ENCODE measurements around the gene PIP4K2A. TPM values are rescaled to one million over a fixed set of nuclear protein-coding genes. Genes with fewer than 3 reads are reported as not detected.

The PIP4K2A gene
- total and polyA plus RNA-seq, 5 experiments from 2014 or later: 54.3 to 169 (median 77.5) TPM

DNA sequence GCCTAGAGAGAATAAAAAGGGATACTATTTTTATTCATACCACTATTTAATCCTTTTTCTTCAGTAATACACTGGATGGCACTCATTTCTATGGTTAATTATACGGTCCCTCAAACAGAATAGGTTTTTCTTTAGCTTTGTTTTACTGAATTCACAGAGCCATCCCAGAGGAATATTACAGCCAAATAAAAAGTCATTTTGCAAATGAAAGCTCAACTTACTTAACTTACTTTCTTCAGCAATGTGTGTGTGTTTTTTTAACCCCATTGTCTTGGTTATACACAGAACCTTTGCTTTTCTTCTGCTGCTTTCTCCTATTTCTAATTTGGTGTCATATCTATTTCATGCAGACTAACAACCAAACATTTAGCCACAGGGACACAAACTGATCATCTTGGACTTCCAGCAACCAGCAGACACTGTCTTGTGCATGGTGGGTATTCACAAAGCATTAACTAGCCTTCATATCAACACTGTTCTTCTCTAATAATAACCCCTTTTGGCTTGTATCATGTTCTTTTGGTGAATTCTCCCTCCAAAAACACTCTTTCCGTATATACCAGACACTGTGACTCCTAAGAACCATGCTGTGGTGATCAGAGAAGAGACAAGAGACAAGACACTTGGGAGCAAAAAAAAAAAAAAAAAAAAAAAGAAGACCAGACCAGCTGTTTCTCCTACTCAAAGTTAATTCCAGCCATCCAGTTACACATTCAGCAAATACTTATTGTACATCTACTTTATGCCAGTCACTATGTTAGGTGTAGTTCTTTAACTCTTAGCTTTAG, 40.4 kb downstream of the PIP4K2A start:
- H3K4me1 Mint-ChIP-seq: peaks cover 44 to 98% (median 92%) of the 10 kb centered on the region in 4 donors
- H3K36me3 Mint-ChIP-seq: peaks cover 0 to 3% (median 3%) of the 10 kb centered on the region in 3 donors
- no peaks in the 10 kb centered on the region for H3K9me3 Mint-ChIP-seq
- DNase-seq (no peak), ATAC-seq (no peak)
- H3K4me3 Mint-ChIP-seq: peak overlapping the region in 7 of 10 donors; percentile 20 to 74 (median 47)
- no peaks in the 10 kb centered on the region for H3K27me3 Mint-ChIP-seq
- H3K27ac Mint-ChIP-seq: peak overlapping the region; percentile 45 to 93 (median 80)
- POLR2A ChIA-PET: interaction anchor here (1.0 to 10.5 kb wide), 3 partner anchors 9 to 57 kb away, joined by 4 to 71 read pairs (median 5); no protein-coding TSS in a partner anchor

DNA sequence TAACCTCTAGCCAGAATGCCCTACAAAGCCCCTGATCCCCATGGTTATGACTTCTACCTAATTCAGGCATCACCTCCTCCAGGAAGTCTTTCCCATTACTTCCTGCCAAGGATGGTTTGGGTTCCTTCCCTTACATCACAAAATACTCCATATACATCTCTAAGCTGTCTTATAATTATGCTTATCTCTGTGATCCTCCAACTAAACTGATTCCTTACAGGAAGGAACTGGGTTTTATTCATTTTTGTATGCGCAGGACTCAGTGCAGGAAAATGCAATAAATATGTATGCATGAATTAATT, 41.3 kb downstream of the PIP4K2A start:
- Mint-ChIP-seq H3K4me1 (peaks cover 46 to 99% (median 94%) of the 10 kb centered on the region in 4 donors), H3K27me3 (no peaks in the 10 kb centered on the region), H3K27ac (peak overlapping the region; percentile 74 to 93 (median 88)), H3K4me3 (peak overlapping the region in 9 of 10 donors; percentile 0 to 78 (median 62)), H3K9me3 (no peaks in the 10 kb centered on the region), H3K36me3 (peaks cover 0 to 3% (median 3%) of the 10 kb centered on the region in 3 donors)
- POLR2A ChIA-PET: interaction anchor here (0.9 to 10.5 kb wide), 4 partner anchors 10 to 37 kb away, joined by 3 to 98 read pairs (median 39); no protein-coding TSS in a partner anchor
- ATAC-seq (no peak), DNase-seq (no peak)

DNA sequence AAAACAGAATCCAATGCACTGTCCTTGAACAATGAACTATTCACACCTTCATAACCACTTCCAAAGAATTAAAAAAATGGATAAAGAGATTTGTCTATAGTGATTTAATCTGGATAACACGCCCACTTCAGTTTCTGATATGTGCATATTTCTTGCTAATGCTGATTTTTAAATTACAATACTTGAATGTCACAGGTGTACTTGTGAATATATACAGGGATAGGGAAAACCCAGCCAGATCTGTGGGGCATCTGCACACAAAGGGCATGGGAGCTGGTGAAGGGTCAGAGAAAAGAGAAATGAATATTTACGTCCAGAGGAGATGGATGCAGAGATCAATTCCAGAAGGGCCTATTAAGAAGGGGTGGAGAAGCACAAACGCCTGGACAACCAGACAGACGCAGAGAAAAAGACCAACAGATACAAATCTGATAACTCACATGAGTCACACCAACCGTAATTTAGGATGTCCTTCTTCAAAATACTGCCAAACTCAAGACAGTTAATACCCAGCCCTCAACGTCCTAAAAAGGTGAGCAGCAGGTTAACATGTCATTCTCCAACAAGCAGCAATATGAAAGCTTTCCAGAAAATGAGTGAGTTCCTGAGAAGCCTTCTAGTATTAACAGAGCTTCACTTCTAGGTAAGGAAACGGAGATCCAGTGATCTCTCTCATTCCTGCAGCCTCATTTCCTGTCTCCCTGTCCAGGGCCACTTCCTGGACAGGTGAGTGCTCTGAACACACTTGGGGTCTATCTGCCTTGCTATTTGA, 41.9 kb downstream of the PIP4K2A start:
- Mint-ChIP-seq H3K36me3 (peaks cover 0 to 3% (median 3%) of the 10 kb centered on the region in 3 donors), H3K9me3 (no peaks in the 10 kb centered on the region), H3K27ac (peak overlapping the region; percentile 74 to 93 (median 89)), H3K27me3 (no peaks in the 10 kb centered on the region), H3K4me1 (peaks cover 49 to 99% (median 94%) of the 10 kb centered on the region in 4 donors), H3K4me3 (peak overlapping the region; percentile 17 to 78 (median 68))
- DNase-seq (no peak), ATAC-seq (no peak)
- POLR2A ChIA-PET: interaction anchor here (0.7 to 10.5 kb wide), 6 partner anchors 10 to 38 kb away, joined by 3 to 98 read pairs (median 7); no protein-coding TSS in a partner anchor

DNA sequence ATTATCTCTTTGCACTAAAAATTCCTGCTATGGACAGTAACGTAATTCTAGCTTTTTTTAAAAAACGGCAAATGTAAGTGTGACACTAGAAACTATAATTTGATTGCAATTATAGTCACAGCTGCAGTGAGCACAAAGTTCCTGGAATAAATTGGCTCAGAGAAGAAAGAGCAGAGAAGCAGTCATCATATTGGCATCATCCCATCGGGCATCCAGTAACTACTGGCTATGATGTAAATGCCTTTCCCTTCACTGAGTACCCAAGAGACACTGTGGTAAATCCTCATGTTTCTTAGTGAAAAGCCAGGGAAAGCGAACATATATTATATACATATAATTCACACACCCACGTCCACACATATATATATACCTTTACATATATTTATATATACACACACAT, 43.6 kb downstream of the PIP4K2A start:
- no peak for DNase-seq
- Mint-ChIP-seq H3K27me3 (no peaks in the 10 kb centered on the region), H3K4me1 (peaks cover 38 to 95% (median 90%) of the 10 kb centered on the region in 4 donors), H3K36me3 (peaks cover 0 to 3% (median 3%) of the 10 kb centered on the region in 3 donors), H3K4me3 (peak overlapping the region in 2 of 10 donors; percentile 22 to 80), H3K27ac (peak overlapping the region in 6 of 10 donors; percentile 30 to 95 (median 72)), H3K9me3 (no peaks in the 10 kb centered on the region)
- no peak for ATAC-seq
- POLR2A ChIA-PET: interaction anchor here (0.8 to 10.5 kb wide), 4 partner anchors 12 to 43 kb away, joined by 3 to 98 read pairs (median 39); no protein-coding TSS in a partner anchor

DNA sequence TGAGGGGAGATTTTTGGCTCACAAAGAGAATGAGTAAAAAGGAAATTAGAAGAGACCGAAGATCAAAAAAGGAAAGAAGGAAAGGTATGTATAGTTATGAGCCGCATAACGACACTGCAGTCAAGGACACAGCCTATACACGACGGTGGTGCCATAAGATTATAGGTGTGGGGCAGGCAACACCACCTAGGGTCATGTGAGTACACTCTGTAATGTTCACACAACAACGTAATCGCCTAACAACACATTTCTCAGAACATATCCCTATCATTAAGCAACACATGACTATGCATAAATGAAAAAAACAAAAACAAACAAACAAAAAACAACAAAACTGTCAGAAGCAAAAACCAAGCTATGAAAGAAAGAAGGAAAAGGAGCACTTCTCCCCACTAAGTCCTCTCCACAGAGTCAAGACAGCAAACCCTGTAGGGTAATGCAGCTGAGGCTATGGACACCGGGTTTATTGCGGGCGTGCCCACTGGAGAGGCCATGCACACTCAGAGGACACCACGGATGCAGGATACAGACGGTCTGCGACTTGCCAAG, 45.1 kb downstream of the PIP4K2A start:
- H3K9me3 Mint-ChIP-seq: no peaks in the 10 kb centered on the region
- POLR2A ChIA-PET: interaction anchor here (0.6 to 10.5 kb wide), 7 partner anchors 8 to 347 kb away, joined by 3 to 98 read pairs (median 13); partner anchors contain the start of gene PIP4K2A
- no peaks in the 10 kb centered on the region for H3K27me3 Mint-ChIP-seq
- peak overlapping the region; percentile 46 to 96 (median 88) for H3K27ac Mint-ChIP-seq
- no peak for ATAC-seq
- peak overlapping the region; percentile 45 to 91 (median 79) for H3K4me3 Mint-ChIP-seq
- peaks cover 44 to 93% (median 81%) of the 10 kb centered on the region in 4 donors for H3K4me1 Mint-ChIP-seq
- DNase-seq: no peak
- H3K36me3 Mint-ChIP-seq: no peaks in the 10 kb centered on the region

DNA sequence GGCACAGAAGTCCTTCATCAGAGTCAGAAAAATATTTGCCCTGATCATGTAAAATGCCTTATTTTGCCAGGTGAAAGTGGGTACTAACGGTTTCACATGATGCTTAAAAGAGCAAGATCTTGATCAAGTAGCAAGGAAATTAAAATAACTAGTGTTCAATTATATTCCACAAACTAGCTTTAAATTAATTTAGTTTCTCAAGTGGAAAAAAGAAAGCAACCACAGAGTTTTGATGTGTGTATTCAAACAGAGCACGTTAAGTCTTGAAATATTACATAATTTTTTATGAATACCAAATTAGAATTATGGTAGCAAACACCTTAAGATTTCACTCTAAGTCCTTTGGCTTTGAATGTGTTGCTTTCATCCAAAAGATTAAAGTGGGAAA, 47.3 kb downstream of the PIP4K2A start:
- H3K27ac Mint-ChIP-seq: peak overlapping the region; percentile 77 to 96 (median 90)
- H3K4me3 Mint-ChIP-seq: peak overlapping the region; percentile 77 to 93 (median 88)
- DNase-seq (peak in 3 of 10 donors; percentile 65 to 73 (median 70)), ATAC-seq (peak; percentile 29)
- H3K36me3 Mint-ChIP-seq: no peaks in the 10 kb centered on the region
- no peaks in the 10 kb centered on the region for H3K9me3 Mint-ChIP-seq
- no peaks in the 10 kb centered on the region for H3K27me3 Mint-ChIP-seq
- POLR2A ChIA-PET: interaction anchor here (1.0 to 10.5 kb wide), 9 partner anchors 10 to 345 kb away, joined by 3 to 98 read pairs (median 5); partner anchors contain the start of gene PIP4K2A
- peaks cover 36 to 92% (median 78%) of the 10 kb centered on the region in 4 donors for H3K4me1 Mint-ChIP-seq

DNA sequence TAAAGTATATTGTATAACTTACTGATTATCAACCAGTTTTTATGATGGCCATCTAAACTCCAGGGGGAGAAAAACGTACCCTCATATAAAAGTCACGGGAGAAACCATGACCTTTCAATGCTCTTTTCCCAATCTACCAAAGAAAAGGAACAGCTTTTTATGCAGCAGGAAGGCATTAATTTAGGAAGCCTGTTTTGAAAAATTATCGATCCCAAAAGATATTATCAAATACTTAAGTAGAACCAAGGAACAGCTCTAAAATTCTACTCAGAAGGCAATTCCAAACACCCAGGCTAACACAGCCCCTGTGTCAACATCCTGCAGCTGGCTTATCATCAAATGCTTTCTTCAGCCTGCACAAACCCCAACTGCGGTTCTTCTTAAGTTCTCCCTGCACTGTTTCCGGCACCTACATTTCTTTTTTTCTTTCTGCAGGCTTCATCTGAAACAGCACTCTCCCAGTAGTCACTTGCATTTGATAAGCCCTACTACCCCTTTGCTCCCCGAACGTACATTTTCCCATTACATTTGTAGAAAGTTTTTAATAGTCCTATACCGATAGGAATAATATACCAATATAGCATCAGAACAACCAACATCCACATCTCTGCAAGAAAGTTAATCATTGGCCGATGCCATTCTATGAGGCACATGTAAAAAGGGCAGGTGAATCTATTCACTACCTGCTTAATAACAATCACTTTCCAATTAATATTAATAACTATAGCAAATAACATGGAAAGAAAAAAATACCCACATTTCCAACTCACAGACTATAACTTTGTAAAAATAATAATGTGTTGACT, 47.9 kb downstream of the PIP4K2A start:
- no peaks in the 10 kb centered on the region for H3K9me3 Mint-ChIP-seq
- H3K4me3 Mint-ChIP-seq: peak overlapping the region; percentile 77 to 93 (median 88)
- no peaks in the 10 kb centered on the region for H3K36me3 Mint-ChIP-seq
- ATAC-seq (peak; percentile 86 to 91), DNase-seq (peak; percentile 16 to 91 (median 76))
- peak overlapping the region; percentile 85 to 96 (median 90) for H3K27ac Mint-ChIP-seq
- no peaks in the 10 kb centered on the region for H3K27me3 Mint-ChIP-seq
- peaks cover 38 to 93% (median 79%) of the 10 kb centered on the region in 4 donors for H3K4me1 Mint-ChIP-seq
- POLR2A ChIA-PET: interaction anchor here (0.6 to 10.5 kb wide), 16 partner anchors 10 to 345 kb away, joined by 3 to 98 read pairs (median 4); partner anchors contain the start of gene PIP4K2A

DNA sequence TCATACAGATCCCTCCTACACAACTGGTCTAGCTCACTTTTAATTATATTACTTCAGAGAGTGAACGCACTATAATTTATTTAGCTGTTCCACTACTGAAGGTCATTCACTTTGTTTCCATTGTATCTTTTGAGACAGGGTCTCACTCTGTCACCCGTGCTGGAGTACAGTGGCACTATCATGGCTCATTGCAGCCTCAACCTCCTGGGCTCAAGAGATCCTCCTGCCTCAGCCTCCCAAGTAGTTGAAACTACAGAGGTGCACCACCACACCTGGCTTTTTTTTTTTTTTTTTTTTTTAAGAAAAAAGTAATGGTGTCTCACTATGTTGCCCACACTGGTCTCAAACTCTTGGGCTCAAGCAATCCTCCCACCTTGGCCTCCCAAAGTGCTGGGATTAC, 49.0 kb downstream of the PIP4K2A start:
- ATAC-seq (no peak), DNase-seq (no peak)
- Mint-ChIP-seq H3K27ac (peak overlapping the region; percentile 79 to 95 (median 89)), H3K4me3 (peak overlapping the region in 8 of 10 donors; percentile 10 to 67 (median 49)), H3K4me1 (peaks cover 41 to 95% (median 80%) of the 10 kb centered on the region in 4 donors), H3K9me3 (no peaks in the 10 kb centered on the region), H3K36me3 (no peaks in the 10 kb centered on the region), H3K27me3 (no peaks in the 10 kb centered on the region)
- POLR2A ChIA-PET: interaction anchor here (0.7 to 10.5 kb wide), 7 partner anchors 8 to 130 kb away, joined by 3 to 98 read pairs (median 3); no protein-coding TSS in a partner anchor

DNA sequence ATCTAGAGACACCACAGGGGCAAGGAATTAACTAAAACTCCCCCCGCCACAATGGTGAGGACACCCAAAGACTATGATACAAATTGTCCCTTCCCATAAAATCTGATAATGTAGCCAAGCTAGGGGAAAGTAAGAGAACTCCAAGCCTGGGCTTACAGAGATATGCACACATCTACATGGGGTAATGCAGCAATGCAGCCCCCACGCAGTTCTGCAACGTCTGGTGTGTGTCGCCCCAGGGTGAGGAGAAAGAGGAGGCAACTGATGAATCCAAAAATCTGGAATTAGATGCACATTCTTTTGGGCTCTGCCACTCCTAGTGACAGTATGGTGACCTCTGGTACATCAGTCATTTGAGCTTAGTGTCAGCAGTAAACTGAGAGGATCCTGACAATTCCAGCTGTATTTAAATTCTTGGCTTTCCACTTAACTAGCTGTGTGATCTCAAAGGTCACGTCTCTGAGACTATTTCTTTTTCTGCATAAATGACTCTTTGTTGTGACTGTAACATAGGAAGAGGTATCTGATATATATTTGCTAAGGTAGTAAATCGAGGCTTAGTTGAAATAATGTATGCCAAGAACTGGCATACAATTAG, 51.5 kb downstream of the PIP4K2A start:
- POLR2A ChIA-PET: interaction anchor here (1.2 to 1.9 kb wide), 6 partner anchors 9 to 51 kb away, joined by 4 to 7 read pairs (median 4); partner anchors contain the start of gene PIP4K2A
- DNase-seq: no peak
- ATAC-seq: no peak

DNA sequence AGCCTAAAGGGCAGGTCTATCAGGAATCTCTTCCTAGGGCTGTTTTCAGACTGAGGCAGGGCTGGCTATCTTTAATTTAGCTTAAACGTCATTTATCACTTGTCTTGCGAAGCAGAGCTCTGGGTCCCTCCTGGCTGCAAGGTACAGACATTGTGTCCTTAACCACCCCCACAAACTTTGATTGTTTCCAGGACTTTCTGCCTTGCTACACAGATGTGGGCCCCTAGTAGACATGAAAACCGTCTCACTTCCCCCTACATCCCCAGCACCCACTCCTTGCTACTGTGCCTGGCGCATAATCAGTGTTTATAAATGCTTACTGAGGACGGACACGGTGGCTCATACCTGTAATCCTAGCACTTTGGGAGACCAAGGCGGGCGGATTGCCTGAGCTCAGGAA, 54.5 kb downstream of the PIP4K2A start:
- peaks cover 0 to 2% (median 0%) of the 10 kb centered on the region in 3 donors for H3K36me3 Mint-ChIP-seq
- peak overlapping the region; percentile 73 to 98 (median 94) for H3K27ac Mint-ChIP-seq
- H3K4me1 Mint-ChIP-seq: peaks cover 46 to 97% (median 91%) of the 10 kb centered on the region in 4 donors
- ATAC-seq (no peak), DNase-seq (no peak)
- peak overlapping the region in 9 of 10 donors; percentile 6 to 72 (median 65) for H3K4me3 Mint-ChIP-seq
- POLR2A ChIA-PET: interaction anchor here (1.0 to 9.2 kb wide), 5 partner anchors 9 to 54 kb away, joined by 3 to 98 read pairs (median 13); partner anchors contain the start of gene PIP4K2A
- peaks cover 0 to 1% (median 0%) of the 10 kb centered on the region in 9 donors for H3K9me3 Mint-ChIP-seq
- no peaks in the 10 kb centered on the region for H3K27me3 Mint-ChIP-seq

More for the DNA sequence above, 51.5 kb downstream of the PIP4K2A start:
- peaks cover 38 to 94% (median 79%) of the 10 kb centered on the region in 4 donors for H3K4me1 Mint-ChIP-seq
- peak overlapping the region; percentile 18 to 97 (median 87) for H3K27ac Mint-ChIP-seq
- H3K4me3 Mint-ChIP-seq: peak overlapping the region in 8 of 10 donors; percentile 3 to 72 (median 36)
- H3K9me3 Mint-ChIP-seq: no peaks in the 10 kb centered on the region
- H3K36me3 Mint-ChIP-seq: peaks cover 0 to 2% (median 0%) of the 10 kb centered on the region in 3 donors
- H3K27me3 Mint-ChIP-seq: no peaks in the 10 kb centered on the region

Measured in naive thymus-derived CD8-positive, alpha-beta T cell (primary cell).